Pons (tissue), 1 donor: ENCODE results near the gene MADCAM1.

ENCODE experiments used
- DNase-seq: peaks from one replicate; pipeline ENCODE4 v3.0.0-alpha.2; 2016; ENCODE audit warnings: low spot score

The MADCAM1 gene

GRCh38 chr19:532561-533363, 36.5 kb downstream of the MADCAM1 start:
- peak; percentile 80 for DNase-seq

DNA sequence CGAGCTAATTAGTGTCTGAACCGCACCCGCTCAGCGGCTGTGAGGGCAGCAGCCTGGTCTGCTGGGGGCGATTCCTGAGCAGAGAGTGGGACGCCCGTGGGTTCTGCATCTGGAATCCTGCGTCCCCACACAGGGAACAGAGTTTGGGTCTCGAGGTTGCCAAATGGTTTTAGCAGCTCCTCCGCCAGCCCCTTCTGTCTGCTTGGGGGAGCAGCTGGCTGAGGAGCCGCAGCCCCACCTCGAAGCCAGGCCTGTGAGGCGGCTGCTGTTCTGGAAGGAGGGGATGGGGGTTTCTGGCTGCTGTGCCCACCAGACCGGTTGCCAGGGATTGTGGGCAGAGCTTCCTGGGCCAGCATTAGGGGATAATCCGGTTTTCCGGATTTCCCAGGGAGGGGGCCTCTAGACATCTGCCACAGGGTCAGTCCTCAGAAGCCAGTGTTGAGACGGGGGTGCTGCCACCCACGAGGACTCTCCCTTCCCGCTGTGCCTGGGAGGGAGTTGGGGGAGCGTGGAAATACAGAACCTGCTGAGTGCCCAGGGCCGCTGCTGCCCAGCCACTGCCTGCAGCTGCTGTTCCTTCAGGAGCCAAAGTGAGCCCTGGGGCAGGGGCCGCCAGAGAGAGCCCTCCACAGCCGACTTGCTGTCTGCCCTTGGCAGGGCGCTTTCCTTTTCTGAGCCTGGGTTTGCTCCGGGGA, 37.2 kb downstream of the MADCAM1 start:
- no peak for DNase-seq

DNA sequence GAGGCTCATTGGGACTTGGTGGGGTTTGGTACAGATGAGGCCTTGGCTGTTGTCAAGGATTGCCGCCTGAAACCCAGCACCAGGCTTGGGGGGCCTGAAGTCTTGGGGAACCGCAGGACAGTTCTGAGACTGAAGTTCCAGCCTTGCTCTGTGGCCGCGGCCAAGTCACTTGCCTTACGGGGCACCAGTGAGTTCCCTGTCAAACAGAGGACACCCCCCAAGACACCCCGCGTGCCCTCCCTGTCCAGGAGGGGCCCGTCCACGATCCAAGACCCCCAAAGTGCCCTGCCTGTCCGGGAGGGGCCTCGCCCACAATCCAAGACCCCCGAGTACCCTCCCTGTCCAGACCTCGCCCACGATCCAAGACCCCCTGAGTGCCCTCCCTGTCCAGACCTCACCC, 37.8 kb downstream of the MADCAM1 start:
- DNase-seq: no peak

DNA sequence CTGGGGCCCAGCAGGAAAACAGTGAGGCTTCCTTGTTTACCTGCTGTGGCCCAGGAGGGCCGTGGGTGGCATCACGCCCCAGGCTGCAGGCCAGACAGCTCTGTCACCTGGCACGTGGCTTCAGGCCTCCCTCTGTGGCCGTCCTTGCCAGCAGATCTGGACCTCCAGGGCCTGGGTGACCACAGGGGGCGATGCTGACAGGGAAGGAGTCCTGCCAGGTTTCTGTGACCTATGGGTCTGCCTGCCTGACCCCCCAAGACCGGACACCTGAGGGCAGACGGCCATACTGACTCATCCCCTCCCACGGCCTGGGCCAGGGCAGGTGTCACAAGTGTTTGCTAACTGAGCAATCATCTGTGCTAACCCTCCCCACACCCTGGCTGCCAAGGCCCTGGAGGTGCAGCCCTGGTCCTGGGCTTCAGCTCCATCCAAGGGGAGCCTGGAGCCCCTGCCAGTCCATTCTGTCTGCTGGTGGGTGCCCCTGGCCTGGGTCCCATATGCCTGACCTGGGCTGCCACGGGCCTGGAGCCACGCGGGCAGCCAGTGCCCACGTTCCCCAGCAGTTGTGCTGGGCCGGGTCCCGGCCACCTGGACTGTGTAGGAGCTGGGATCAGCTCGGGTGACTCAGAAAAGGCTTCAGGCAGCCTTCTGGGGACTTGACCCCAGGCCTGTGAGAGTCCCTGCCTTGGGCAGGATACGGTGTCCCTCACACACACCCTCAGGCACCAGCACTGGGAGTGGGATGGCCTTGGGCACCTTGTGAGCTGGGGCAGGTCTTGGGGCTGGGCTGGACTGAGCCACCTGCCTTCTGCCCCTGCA, 38.9 kb downstream of the MADCAM1 start:
- no peak for DNase-seq

GRCh38 chr19:536031-536880, 40.0 kb downstream of the MADCAM1 start:
- DNase-seq: no peak

DNA sequence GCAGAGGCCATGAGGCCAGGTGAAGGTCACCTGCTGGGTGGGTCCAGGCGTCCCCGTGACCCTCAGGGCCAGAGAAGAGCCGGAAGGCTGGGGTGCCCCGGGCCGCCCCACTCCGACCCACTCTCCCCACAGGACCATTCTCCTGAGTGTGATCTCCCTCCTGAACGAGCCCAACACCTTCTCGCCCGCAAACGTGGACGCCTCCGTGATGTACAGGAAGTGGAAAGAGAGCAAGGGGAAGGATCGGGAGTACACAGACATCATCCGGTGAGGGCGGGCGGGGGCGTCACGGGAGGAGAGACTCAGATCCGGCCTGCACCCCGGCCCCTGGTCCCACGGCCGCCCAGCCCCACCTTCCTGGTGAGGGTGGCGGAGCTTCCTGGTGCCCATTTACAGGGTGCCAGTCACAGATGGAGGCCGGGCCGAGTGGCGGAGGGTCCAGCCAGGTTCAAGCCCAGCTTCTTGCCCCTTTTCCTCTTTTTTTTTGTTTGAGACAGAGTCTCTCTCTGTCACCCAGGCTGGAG, 40.7 kb downstream of the MADCAM1 start:
- DNase-seq: no peak

DNA sequence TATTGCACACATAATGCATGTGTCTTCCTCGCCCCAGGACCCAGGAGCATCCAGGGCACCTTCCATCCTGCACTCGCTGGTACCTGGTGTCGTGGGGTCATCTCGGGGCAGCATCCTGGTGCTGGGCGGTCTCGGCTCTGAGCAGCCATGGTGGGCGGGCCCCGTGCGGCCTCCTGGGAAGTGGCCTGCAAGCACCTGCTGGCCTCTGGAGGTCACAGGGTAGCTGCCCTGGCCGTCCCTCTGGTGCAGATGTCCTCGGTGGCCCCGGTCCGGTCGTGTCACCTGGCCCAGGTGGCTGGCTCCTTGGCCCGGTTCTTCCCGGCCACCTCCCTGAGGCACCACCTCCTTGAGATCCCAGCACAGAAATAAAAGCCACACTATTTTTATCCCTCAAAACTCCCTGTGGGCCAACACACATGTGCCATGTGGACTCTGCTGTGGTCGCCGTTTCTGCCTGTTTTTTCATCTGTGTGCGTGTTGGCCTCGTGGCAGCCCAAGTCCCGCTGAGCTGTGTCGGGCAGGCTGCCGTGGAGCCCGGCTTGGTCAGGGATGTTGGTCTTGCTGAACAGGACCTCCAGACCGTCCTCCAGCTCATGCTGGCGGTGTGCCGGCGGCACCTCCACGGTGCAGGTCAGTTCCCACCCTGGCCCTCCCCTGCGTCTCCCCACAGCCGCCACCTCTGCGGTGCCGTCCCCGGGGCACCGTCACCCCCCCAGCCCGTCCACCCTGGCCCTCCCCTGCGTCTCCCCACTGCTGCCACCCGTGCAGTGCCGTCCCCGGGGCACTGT, 42.5 kb downstream of the MADCAM1 start:
- DNase-seq: no peak

DNA sequence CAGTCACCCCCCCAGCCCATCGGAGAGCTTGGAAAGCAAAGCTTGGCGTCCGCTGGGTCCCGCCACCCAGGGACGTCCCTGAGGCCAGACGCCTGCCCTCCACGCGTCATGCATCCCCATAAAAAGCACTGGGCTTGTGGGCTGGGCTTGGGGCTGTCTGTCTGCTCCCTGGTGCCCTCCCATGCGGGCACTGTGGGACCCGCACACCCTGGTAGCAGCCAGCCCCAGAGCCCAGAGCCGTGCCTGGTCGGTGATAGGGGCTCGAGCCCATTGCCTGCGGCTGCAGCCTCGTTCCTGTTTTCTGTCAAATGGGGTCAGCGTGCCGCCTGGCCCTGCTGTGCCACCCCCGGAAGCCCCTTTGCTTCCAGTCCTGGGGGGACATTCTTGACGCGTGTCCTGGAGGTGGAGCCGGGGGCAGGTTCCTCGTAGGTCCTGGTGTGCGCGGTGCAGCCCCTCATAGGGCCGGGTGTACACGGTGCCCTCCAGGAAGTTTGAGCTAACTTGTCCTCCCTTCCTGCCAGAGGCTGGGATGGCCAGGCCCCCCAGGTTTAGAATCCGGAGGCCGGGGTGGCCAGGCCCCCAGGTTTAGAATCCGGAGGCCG, 43.2 kb downstream of the MADCAM1 start:
- DNase-seq: no peak

GRCh38 chr19:540867-541637, 44.8 kb downstream of the MADCAM1 start:
- no peak for DNase-seq

DNA sequence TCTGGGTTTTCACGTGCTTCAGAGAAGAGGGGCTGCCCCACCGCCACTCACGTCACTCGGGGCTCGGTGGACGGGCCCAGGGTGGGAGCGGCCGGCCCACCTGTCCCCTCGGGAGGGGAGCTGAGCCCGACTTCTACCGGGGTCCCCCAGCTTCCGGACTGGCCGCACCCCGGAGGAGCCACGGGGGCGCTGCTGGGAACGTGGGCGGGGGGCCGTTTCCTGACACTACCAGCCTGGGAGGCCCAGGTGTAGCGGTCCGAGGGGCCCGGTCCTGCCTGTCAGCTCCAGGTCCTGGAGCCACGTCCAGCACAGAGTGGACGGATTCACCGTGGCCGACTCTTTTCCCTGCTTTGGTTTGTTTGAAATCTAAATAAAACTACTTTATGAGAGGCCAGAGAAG, 45.4 kb downstream of the MADCAM1 start:
- DNase-seq: no peak

- DNase-seq: no peak
These were observed 46.0 kb downstream of the MADCAM1 start for GRCh38 chr19:542173-542866.

GRCh38 chr19:543910-544608, 47.8 kb downstream of the MADCAM1 start, which contains the start of gene GZMM:
Gene GZMM (plus strand): TSS chr19:544053. CDS start chr19:544072, 19 bp downstream.
- no peak for DNase-seq

DNA sequence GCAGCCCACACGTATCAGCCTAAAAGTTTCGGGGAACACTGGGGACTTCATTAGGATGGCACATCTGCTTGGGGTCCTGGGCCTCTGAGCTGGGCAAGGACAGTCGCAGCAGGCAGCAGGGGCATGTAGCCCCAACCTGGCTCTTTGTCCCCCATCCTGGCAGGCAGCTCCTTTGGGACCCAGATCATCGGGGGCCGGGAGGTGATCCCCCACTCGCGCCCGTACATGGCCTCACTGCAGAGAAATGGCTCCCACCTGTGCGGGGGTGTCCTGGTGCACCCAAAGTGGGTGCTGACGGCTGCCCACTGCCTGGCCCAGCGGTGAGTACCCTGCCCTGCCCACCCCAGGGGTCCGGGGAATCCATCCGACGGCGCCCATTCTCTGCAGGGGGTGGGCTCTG, 50.8 kb downstream of the MADCAM1 start:
- DNase-seq: no peak

DNA sequence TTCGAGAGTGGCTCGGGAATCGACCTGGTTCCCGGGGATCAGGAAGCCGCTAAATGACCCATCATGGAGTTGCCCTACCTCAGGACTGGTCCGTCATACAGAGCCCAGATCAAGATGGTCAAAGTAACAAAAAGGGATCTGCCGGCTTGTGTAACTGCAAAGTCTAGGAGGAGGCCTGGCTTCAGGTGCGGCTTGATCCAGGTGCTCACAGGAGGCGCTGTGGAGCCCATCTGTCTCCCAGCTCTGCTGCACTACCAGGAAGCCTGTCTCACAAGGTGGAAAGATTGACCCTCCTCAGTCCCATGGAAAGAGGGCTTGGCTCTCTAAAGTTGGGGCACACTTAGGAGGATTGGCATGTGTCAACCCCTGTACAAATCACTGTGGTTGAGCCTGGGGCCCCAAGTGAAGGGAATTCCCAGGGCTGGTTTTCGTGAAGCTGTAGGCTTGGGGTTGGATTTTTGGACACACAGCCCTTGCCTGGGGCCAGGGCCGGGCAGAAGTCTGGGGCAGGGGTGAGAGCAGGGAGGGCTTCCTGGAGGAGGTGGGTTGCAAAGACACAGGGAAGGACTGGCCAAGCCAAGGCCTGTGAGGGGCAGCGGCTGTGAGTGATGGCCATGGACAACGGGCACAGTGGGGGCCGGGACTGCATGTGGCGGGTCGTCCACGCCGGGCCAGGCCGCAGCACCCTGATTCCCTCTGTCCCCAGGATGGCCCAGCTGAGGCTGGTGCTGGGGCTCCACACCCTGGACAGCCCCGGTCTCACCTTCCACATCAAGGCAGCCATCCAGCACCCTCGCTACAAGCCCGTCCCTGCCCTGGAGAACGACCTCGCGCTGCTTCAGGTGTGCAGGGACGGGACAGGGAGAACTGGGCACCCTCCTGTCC, 51.8 kb downstream of the MADCAM1 start:
- DNase-seq: no peak

- DNase-seq: no peak
These were observed 52.9 kb downstream of the MADCAM1 start for GRCh38 chr19:548886-549830.

DNA sequence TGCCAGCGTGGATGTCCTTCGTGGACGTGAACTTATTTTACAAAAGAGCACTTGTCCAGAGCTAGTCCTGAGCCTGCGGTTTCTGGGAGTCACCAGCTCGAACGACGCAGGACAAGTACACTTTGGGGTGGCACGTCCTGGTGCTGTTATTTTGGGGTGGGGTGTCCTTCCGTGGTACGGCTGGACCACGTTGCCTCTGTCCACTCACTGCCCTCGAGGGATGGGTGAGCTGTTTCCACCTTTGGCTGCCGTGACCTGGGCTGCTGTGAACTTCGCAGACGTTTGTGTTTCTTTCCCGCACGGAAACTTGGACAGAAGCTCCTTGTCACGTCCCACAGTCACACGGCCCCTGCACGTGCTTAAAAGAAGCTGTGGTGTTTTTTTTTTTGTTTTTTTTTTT, 58.5 kb downstream of the MADCAM1 start:
- DNase-seq: no peak
